Activated T-helper 2 cell treated with anti-CD3 and anti-CD28 coated beads, Interferon-gamma antibody, Interleukin-2, Interleukin-4, amounts not matched to agents 10 μg/mL and 5 μg/mL and 100 μg/mL, durations not matched to agents 14 hours and 24 hours and 36 hours (primary cell): ENCODE results near the gene MAN1B1. TPM values are rescaled to one million over a fixed set of nuclear protein-coding genes. Genes with fewer than 3 reads are reported as not detected.

Source experiments
- DNase-seq: peaks from one replicate; pipeline ENCODE4 v3.0.0; 2021; ENCODE audit warnings: low spot score
- H3K27ac Mint-ChIP-seq: one replicate; pipeline ENCODE4 v1.8.0; 2021; ENCODE audit warnings: mixed read lengths
- H3K27me3 Mint-ChIP-seq: one replicate; pipeline ENCODE4 v1.8.0; 2021; ENCODE audit warnings: low read depth, mixed read lengths
- H3K36me3 Mint-ChIP-seq: one replicate; pipeline ENCODE4 v1.8.0; 2021; ENCODE audit warnings: low read depth, mixed read lengths
- H3K4me1 Mint-ChIP-seq: one replicate; pipeline ENCODE4 v1.8.0; 2021; ENCODE audit warnings: low read depth, mixed read lengths
- H3K4me3 Mint-ChIP-seq: one replicate; pipeline ENCODE4 v1.8.0; 2021; ENCODE audit warnings: low read depth, mild to moderate bottlenecking, moderate library complexity, mixed read lengths
- H3K9me3 Mint-ChIP-seq: one replicate; pipeline ENCODE4 v1.8.0; 2021; ENCODE audit warnings: mixed read lengths
- intact Hi-C: fragments of 100-400 bp; cut with micrococcal nuclease; formaldehyde crosslinking; loops from one replicate; pipeline ENCODE4 v1.15.1; 2023
- total RNA-seq: library from RNA; stranded (reverse); gene quantifications from 2 replicates; pipeline ENCODE4 v1.2.3, GENCODE V29; 2022

MAN1B1 gene
- total RNA-seq, 1 donor from 2014 or later, result 52.2 TPM

DNA sequence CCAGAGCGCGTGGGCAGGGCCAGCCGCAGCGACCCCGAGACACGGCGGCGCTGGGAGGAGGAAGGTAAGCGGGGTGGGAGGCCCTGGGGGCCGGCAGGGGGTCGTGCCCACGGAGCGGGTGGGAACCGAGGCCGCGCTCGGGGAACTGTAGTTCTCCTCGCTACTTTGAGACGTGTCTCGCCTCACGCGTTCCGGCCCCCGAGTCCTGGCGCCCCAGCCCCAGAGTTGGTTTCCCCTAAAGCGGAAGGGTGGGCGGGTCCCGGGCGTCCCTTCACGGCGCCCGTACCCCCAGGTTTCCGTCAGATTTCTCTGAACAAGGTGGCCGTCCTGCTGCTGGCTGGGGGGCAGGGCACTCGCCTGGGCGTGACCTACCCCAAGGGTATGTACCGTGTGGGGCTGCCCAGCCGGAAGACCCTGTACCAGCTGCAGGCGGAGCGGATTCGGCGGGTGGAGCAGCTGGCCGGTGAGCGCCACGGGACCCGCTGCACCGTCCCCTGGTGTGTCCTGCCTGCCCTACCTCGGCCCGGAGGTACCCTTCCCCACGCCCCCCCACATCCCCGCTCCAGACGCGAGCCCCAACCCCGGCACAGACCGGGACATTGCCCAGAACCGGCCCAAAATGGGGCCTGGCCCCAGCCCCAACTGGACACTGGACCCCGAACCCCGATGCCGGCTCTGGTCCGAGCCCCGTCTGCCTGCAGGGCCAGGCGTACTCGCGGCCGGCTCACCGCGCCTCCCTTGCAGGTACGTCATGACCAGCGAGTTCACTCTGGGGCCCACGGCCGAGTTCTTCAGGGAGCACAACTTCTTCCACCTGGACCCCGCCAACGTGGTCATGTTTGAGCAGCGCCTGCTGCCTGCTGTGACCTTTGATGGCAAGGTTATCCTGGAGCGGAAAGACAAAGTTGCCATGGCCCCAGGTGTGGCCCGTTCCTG lies 8.8 kb upstream of the MAN1B1 start:
- DNase-seq, result peak; percentile 29
- intact Hi-C loops, result no loop called here
- Mint-ChIP-seq H3K27ac (no peak overlapping the region), H3K4me1 (no peaks in the 10 kb centered on the region), H3K36me3 (peaks cover 15% of the 10 kb centered on the region), H3K27me3 (no peaks in the 10 kb centered on the region), H3K4me3 (peak overlapping the region; percentile 74), H3K9me3 (no peaks in the 10 kb centered on the region)

DNA sequence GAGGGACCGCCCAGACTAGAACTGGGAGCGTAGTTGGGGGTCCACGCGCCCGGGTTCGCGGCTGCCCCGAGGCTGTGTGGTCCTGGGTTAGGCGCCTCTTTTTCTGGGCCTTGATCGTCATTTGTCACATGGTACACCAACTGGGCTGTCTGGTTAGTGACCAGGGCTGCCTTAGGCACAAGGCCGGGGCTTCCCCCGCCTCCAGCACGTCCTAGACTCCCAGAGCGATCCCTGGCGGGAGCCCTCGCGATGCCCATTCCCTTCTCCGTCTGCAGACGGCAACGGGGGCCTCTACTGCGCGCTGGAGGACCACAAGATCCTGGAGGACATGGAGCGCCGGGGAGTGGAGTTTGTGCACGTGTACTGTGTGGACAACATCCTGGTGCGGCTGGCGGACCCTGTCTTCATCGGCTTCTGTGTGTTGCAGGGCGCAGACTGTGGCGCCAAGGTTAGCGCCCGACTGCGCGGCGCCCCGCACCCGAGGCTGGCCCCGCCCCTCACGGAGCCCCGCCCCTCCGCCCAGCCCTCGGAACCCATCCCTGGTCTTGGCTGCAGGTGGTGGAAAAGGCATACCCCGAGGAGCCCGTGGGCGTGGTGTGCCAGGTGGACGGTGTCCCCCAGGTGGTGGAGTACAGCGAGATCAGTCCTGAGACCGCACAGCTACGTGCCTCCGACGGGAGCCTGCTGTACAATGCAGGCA lies 7.9 kb upstream of the MAN1B1 start:
- no peaks in the 10 kb centered on the region for H3K9me3 Mint-ChIP-seq
- peaks cover 15% of the 10 kb centered on the region for H3K36me3 Mint-ChIP-seq
- H3K27ac Mint-ChIP-seq, result no peak overlapping the region
- intact Hi-C loops, result no loop called here
- peak overlapping the region; percentile 74 for H3K4me3 Mint-ChIP-seq
- H3K4me1 Mint-ChIP-seq, result peaks cover 6% of the 10 kb centered on the region
- no peaks in the 10 kb centered on the region for H3K27me3 Mint-ChIP-seq
- no peak for DNase-seq

DNA sequence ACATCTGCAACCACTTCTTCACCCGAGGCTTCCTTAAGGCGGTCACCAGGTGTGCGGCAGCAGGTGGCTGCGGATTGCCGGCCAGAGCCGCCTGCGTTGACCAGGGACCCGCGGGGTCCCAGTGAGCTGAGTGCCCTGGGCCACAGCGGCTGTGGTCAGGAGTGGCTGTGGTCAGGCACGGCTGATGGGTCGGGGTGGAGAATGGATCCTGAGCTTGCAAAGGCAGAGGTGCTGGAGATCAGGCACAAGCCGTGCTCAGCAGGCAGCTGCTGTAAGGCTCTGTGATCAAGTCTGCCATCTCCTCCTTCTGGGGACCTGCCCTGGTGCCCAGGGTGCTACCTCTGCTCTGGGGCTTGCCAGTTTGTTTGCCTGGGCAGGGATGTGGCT lies 7.4 kb upstream of the MAN1B1 start:
- Mint-ChIP-seq H3K4me3 (peak overlapping the region; percentile 33), H3K9me3 (no peaks in the 10 kb centered on the region), H3K27ac (no peak overlapping the region), H3K27me3 (no peaks in the 10 kb centered on the region), H3K36me3 (peaks cover 15% of the 10 kb centered on the region), H3K4me1 (peaks cover 8% of the 10 kb centered on the region)
- no peak for DNase-seq
- intact Hi-C loops, result no loop called here

- intact Hi-C loops, result no loop called here
- peak overlapping the region; percentile 39 for H3K4me3 Mint-ChIP-seq
- H3K27me3 Mint-ChIP-seq, result no peaks in the 10 kb centered on the region
Measured at GRCh38 chr9:137080260-137081122, 6.3 kb upstream of the MAN1B1 start.

DNA sequence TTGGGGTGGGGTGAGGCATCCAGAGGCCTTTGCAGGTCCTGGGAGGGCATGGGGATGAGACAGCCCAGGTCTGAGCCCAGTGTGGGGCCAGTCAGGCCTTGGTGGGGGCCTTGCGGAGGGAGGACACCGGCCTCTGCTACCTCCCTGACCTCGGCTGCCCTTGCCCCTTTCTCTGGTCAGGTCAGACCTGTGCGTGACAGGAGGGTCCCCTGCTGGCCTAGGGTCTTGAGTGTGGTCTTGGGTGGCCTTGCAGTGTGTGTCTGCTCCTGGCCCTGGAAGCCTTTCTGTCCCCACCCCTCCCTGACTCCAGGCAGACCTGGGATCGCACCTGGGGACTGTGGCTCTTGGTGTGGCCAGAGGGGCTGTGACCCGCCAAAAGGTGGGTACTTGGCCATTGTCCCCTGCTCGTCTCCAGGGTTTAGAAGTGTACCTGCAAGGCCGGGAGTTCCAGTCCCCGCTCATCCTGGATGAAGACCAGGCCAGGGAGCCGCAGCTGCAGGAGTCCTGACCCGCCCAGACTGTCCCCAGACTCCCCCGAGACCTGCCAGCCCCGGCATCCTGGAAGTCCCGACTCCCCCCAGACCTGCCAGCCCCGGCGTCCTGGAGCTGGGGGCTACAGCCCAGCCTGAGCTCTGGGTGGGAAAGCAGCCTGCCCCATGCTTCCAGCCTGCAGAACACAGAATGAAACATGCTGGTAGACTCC lies 4.4 kb upstream of the MAN1B1 start:
- no peak for DNase-seq
- H3K9me3 Mint-ChIP-seq, result no peaks in the 10 kb centered on the region
- no peak overlapping the region for H3K4me3 Mint-ChIP-seq
- H3K36me3 Mint-ChIP-seq, result peaks cover 15% of the 10 kb centered on the region
- H3K27me3 Mint-ChIP-seq, result no peaks in the 10 kb centered on the region
- H3K4me1 Mint-ChIP-seq, result peaks cover 16% of the 10 kb centered on the region
- no peak overlapping the region for H3K27ac Mint-ChIP-seq
- intact Hi-C loops, result no loop called here

More at GRCh38 chr9:137080260-137081122, 6.3 kb upstream of the MAN1B1 start:
- DNase-seq, result no peak
- H3K36me3 Mint-ChIP-seq, result peaks cover 15% of the 10 kb centered on the region
- no peaks in the 10 kb centered on the region for H3K9me3 Mint-ChIP-seq
- no peak overlapping the region for H3K27ac Mint-ChIP-seq
- peaks cover 12% of the 10 kb centered on the region for H3K4me1 Mint-ChIP-seq

DNA sequence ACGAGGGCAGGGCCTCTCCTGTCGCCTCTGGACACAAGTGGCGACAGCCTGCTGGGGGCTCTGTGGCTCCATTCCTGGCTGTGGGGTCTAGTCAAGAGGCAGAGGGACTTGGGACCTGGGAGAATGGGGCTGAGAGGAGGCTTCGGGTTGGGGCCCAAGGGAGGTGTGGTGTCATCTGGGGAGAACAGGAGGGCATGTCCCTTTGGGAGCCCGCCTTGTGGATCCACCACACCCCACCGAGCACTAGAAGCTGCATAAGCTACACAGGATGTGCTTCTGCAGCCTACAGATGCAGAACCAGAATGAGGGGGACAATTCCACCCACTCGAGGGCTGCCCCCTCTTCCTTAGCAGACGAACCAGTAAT lies 3.9 kb upstream of the MAN1B1 start:
- H3K27ac Mint-ChIP-seq, result no peak overlapping the region
- peaks cover 21% of the 10 kb centered on the region for H3K4me1 Mint-ChIP-seq
- H3K4me3 Mint-ChIP-seq, result no peak overlapping the region
- intact Hi-C loops, result no loop called here
- DNase-seq, result no peak
- no peaks in the 10 kb centered on the region for H3K9me3 Mint-ChIP-seq
- no peaks in the 10 kb centered on the region for H3K27me3 Mint-ChIP-seq
- H3K36me3 Mint-ChIP-seq, result peaks cover 16% of the 10 kb centered on the region

DNA sequence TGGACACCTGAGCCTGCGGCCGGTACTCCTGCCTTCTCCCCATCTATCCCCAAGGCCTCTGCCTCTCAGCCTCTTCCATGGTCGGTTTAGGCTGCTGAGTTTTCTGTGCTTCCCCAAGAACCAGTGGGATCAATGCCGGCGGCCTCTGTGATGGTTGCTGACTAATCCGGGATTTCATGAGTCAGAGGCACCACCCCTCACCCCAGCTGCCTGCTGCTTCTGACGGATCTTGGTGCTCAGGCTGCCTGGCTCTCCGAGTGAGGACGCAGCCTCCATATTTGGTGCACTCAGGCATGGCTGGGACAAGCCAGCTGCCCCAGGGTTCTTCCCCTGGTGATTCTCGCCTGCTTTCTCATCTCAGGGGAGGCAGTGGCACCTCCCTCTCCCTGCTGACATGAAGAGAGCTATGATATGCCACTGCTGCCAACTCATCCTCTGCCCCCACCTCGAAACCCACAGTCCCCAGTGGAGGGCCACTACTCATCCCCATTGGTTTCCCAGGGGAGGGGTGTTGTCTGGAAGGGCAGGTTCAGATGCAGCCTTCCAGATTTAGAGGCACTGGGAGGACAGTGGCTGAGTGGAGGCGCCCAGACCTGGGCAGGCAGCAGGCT lies 3.3 kb upstream of the MAN1B1 start:
- Mint-ChIP-seq H3K9me3 (no peaks in the 10 kb centered on the region), H3K27me3 (no peaks in the 10 kb centered on the region), H3K27ac (peak overlapping the region; percentile 42), H3K36me3 (peaks cover 19% of the 10 kb centered on the region), H3K4me1 (peaks cover 27% of the 10 kb centered on the region), H3K4me3 (no peak overlapping the region)
- intact Hi-C loops, result no loop called here
- DNase-seq, result no peak

- Mint-ChIP-seq H3K4me1 (peaks cover 34% of the 10 kb centered on the region), H3K4me3 (no peak overlapping the region), H3K9me3 (no peaks in the 10 kb centered on the region), H3K27me3 (no peaks in the 10 kb centered on the region), H3K36me3 (peaks cover 25% of the 10 kb centered on the region), H3K27ac (no peak overlapping the region)
- intact Hi-C loops, result no loop called here
- no peak for DNase-seq
Measured at GRCh38 chr9:137084526-137084925, 2.3 kb upstream of the MAN1B1 start.

DNA sequence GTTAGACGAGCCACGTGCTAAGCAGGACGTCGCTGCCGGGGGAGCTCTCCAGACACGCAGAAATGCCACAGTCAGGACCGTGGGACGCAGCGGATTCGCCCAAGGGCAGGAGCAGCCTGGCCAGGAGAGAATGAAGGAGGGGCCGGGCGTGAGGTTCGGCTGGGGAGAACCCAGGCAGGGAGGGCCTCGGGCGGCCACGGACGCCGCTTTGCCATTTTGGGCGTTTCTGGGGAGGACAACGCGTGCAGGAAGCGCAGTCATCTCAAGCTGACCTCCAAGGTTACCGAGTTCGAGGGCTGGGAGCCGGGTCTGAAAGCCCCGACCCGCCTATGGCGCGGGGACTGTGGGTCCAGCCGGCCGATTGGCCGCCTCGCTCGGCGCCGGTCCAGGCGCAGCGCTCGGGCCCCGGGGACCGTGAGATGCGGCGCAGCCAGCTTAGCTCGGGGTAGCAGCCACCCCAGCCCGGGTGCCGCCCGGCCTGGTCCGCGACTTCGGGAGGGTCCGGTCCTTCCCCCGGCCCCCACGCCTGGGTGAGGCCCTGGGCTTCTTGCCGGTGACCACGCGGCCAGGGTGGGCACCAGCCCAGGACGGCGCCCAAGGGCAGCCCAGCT lies 760 bp upstream of the MAN1B1 start:
- intact Hi-C loops, result loop anchor here (1.0 to 5.0 kb wide), 4 partner anchors 16 to 151 kb away; partner anchors contain the start of genes DPP7 and SAPCD2
- H3K27ac Mint-ChIP-seq, result peak overlapping the region; percentile 88
- H3K9me3 Mint-ChIP-seq, result no peaks in the 10 kb centered on the region
- H3K27me3 Mint-ChIP-seq, result no peaks in the 10 kb centered on the region
- H3K36me3 Mint-ChIP-seq, result peaks cover 25% of the 10 kb centered on the region
- DNase-seq, result peak; percentile 40
- peak overlapping the region; percentile 92 for H3K4me3 Mint-ChIP-seq
- H3K4me1 Mint-ChIP-seq, result peaks cover 34% of the 10 kb centered on the region

DNA sequence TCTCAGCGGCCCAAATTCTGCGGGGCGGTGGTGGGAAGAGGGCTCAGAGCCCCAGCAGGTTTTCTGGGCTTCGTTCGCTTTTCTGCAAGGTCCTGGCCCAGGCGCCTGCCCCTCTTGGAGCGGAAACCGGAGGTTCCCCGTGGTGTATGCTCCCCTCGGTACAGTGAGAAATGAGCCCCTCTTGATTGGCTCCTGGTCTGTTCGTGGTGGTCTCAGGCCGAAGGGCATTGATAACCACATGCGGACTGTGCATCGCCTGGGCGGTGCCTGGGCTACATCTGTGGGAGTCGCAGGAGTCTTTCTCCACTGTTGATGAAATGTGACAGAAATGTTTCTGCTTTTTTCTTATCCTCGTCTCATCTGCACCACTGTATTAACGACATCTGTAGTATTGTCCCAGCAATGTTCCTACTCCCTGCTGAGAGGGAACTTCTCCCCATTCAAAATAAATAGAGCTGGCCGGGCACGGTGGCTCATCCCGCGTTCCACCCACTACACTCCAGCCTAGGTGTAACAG lies 682 bp downstream of the MAN1B1 start:
- Mint-ChIP-seq H3K9me3 (no peaks in the 10 kb centered on the region), H3K27ac (peak overlapping the region; percentile 84), H3K36me3 (peaks cover 18% of the 10 kb centered on the region), H3K27me3 (no peaks in the 10 kb centered on the region), H3K4me1 (peaks cover 34% of the 10 kb centered on the region), H3K4me3 (peak overlapping the region; percentile 85)
- DNase-seq, result no peak
- intact Hi-C loops, result loop anchor here (1.0 to 5.0 kb wide), 4 partner anchors 8 to 150 kb away; partner anchors contain the start of gene DPP7

GRCh38 chr9:137088121-137088520 lies 1.3 kb downstream of the MAN1B1 start:
- no peaks in the 10 kb centered on the region for H3K27me3 Mint-ChIP-seq
- H3K27ac Mint-ChIP-seq, result peak overlapping the region; percentile 84
- H3K4me1 Mint-ChIP-seq, result peaks cover 34% of the 10 kb centered on the region
- H3K36me3 Mint-ChIP-seq, result peaks cover 25% of the 10 kb centered on the region
- peak overlapping the region; percentile 85 for H3K4me3 Mint-ChIP-seq
- intact Hi-C loops, result loop anchor here (5.0 kb wide), 1 partner anchor 149 kb away; no protein-coding TSS in a partner anchor
- DNase-seq, result no peak
- no peaks in the 10 kb centered on the region for H3K9me3 Mint-ChIP-seq
